ENCODE measurements around the gene FGA. TPM values are rescaled to one million over a fixed set of nuclear protein-coding genes. Genes with fewer than 3 reads are reported as not detected.

Gene FGA
- total and polyA plus RNA-seq, 2 of the 8 experiments (the other 6 are each of a cell fraction or from before 2014, with no cell fraction given): not detected

GRCh38 chr4:154583677-154584076 lies 6.9 kb downstream of the FGA start:
- H3K9me3 ChIP-seq (ENCODE audit: insufficient read depth in 2 of 2, low read depth in 1 of 2, low read length in 1 of 2): no peaks in the 10 kb centered on the region
- no peak overlapping the region for H4K5ac ChIP-seq (ENCODE audit: insufficient read length, low read depth, low read length)
- no peaks in the 10 kb centered on the region for H3K36me3 ChIP-seq (ENCODE audit: control insufficient read depth in 2 of 4, insufficient read depth in 4 of 4, low read length in 3 of 4)
- no peak overlapping the region for H3K14ac ChIP-seq (ENCODE audit: insufficient read length)
- no peak overlapping the region for H2BK20ac ChIP-seq (ENCODE audit: low read length)
- no peak overlapping the region for H2BK5ac ChIP-seq (ENCODE audit: low read depth, low read length)
- no peak overlapping the region for H3K4ac ChIP-seq (replicated peaks; ENCODE audit: insufficient read length, low read depth, low read length)
- H3K79me2 ChIP-seq (ENCODE audit: control insufficient read depth in 1 of 2, insufficient read depth in 2 of 2, low read length in 2 of 2): no peaks in the 10 kb centered on the region
- no peak overlapping the region for H4K91ac ChIP-seq (replicated peaks; ENCODE audit: insufficient read length, low read length)
- H3K27me3 ChIP-seq (replicated peaks in 1 of 4; ENCODE audit: control insufficient read depth in 3 of 4, extremely low read depth in 1 of 4, insufficient read depth in 3 of 4, low read length in 3 of 4): no peaks in the 10 kb centered on the region
- no peak overlapping the region for H3K27ac ChIP-seq (ENCODE audit: low read depth, low read length)
- H3K23me2 ChIP-seq (ENCODE audit: low read depth, low read length): no peaks in the 10 kb centered on the region
- DNase-seq (ENCODE audit: low read depth in 1 of 2, low spot score in 2 of 2) (no peak), FAIRE-seq (no peak)
- POLR2A ChIA-PET (ENCODE audit: partially characterized antibody): no interaction called here
- no peak overlapping the region for H3K23ac ChIP-seq (ENCODE audit: insufficient read length)
- H2BK15ac ChIP-seq (ENCODE audit: low read length): no peak overlapping the region
- H2AFZ ChIP-seq (ENCODE audit: low read length): no peak overlapping the region
- CTCF ChIA-PET (ENCODE audit: partially characterized antibody): interaction anchor here (1.5 to 2.3 kb wide), 3 partner anchors 25 to 40 kb away, joined by 3 to 11 read pairs (median 6); no protein-coding TSS in a partner anchor
- no peak overlapping the region for H3K56ac ChIP-seq (replicated peaks; ENCODE audit: insufficient read length, low read depth, low read length)
- no peak overlapping the region for H3K9ac ChIP-seq (replicated peaks in 1 of 4; ENCODE audit: extremely low read depth in 1 of 4, low read depth in 3 of 4, low read length in 3 of 4)
- H3K4me1 ChIP-seq (replicated peaks in 1 of 4; ENCODE audit: control insufficient read depth in 3 of 4, insufficient read depth in 4 of 4, low read length in 3 of 4): no peaks in the 10 kb centered on the region
- no peak overlapping the region for H2AK5ac ChIP-seq (ENCODE audit: low read depth, low read length)
- H3K4me3 ChIP-seq (ENCODE audit: extremely low read depth in 1 of 4, insufficient read depth in 2 of 4, low read depth in 3 of 4, low read length in 4 of 4): no peak overlapping the region
- H3K79me1 ChIP-seq (ENCODE audit: low read depth, low read length): no peaks in the 10 kb centered on the region
- no peaks in the 10 kb centered on the region for H4K20me1 ChIP-seq (replicated peaks in 1 of 2; ENCODE audit: control insufficient read depth in 1 of 2, insufficient read depth in 2 of 2, low read length in 2 of 2)
- no peak overlapping the region for H4K8ac ChIP-seq (ENCODE audit: extremely low read depth, insufficient read depth, low read length)
- no peak overlapping the region for H2BK12ac ChIP-seq (ENCODE audit: low read depth, low read length)
- H3K4me2 ChIP-seq (ENCODE audit: insufficient read depth in 1 of 2, low read depth in 2 of 2, low read length in 2 of 2): no peak overlapping the region
- TF ChIP-seq CREB1 (IDR thresholded peaks at IDR 0.05) (no peak), POLR2AphosphoS5 (IDR thresholded peaks at IDR 0.05; ENCODE audit: low read depth, low read length) (no peak), EZH2 (IDR thresholded peaks at IDR 0.05; ENCODE audit: low read depth, low read length, severe bottlenecking) (no peak), TEAD4 (IDR thresholded peaks at IDR 0.05; ENCODE audit: low read depth, low read length) (no peak), ZNF274 (IDR thresholded peaks at IDR 0.05; ENCODE audit: borderline replicate concordance, extremely low read depth, low read length) (no peak)
- no peak overlapping the region for H2BK120ac ChIP-seq (replicated peaks; ENCODE audit: low read depth, low read length)
- H3K18ac ChIP-seq (ENCODE audit: extremely low read depth, low read length): no peak overlapping the region

All from H1 (cell line).